B cell (primary cell): ENCODE results near the gene CTCFL.

Experiments used
- CTCF ChIP-seq: fragments of 200-600 bp; IDR thresholded peaks from one replicate; pipeline ENCODE4 v1.8.0; 2022; ENCODE audit warnings: antibody characterized with exemption, mild to moderate bottlenecking
- EZH2 ChIP-seq: IDR thresholded peaks from 2 replicates; pipeline ENCODE4 v1.6.1; 2012; ENCODE audit warnings: borderline replicate concordance, low read depth, mild to moderate bottlenecking, moderate library complexity, low read length; ENCODE audit not compliant: insufficient read depth, poor library complexity, severe bottlenecking

- no peak for TF ChIP-seq CTCF
- TF ChIP-seq EZH2, result no peak
Measured at GRCh38 chr20:57467742-57468141, 57.2 kb downstream of the CTCFL start.
